ENCODE measurements around the gene GBE1.

- no peak for TF ChIP-seq CTCF (IDR thresholded peaks at IDR 0.05)
- TF ChIP-seq POLR2A (IDR thresholded peaks at IDR 0.05), result no peak
- no peak for TF ChIP-seq EP300 (IDR thresholded peaks at IDR 0.05)
- TF ChIP-seq POLR2AphosphoS5 (IDR thresholded peaks at IDR 0.05), result no peak
Observed at GRCh38 chr3:81572201-81572756, 189.2 kb downstream of the GBE1 start.

Measured in sigmoid colon (tissue), 4 donors.